ENCODE data around the gene POP4.

Gene POP4

DNA sequence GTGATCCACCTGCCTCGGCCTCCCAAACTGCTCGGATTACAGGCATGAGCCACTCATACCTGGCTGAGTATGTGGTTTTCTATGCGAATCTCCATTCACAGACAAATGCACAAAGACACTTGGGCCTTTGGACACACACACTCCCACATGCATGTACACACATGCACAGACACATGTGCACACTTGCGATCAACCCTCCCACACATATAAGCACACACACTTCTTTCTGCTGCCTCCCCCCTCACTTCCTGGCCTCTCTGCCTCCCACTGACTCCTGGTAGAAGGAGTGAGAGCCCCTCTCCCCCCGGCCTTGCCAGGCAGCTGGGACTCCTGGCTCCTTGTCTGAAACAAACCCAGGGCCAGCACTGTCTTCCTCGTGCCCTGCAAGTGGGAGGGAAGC is 29.9 kb downstream of the POP4 start:
- Histone ChIP-seq H3K27ac (ENCODE audit: low read length) (no peak overlapping the region), H3K79me2 (ENCODE audit: insufficient read depth, low read length) (no peaks in the 10 kb centered on the region), H3K36me3 (ENCODE audit: insufficient read depth, low read length) (no peaks in the 10 kb centered on the region), H3K4me1 (ENCODE audit: insufficient read depth, low read length) (no peaks in the 10 kb centered on the region), H3K9ac (ENCODE audit: low read depth, low read length) (no peak overlapping the region), H3K4me2 (ENCODE audit: insufficient read depth, low read length) (no peak overlapping the region), H3K9me3 (ENCODE audit: insufficient read depth, low read length, severe bottlenecking) (no peaks in the 10 kb centered on the region), H3K4me3 (ENCODE audit: low read depth in 1 of 2, low read length in 2 of 2) (no peak overlapping the region), H3K27me3 (ENCODE audit: insufficient read depth, low read length, poor library complexity) (no peaks in the 10 kb centered on the region), H4K20me1 (ENCODE audit: insufficient read depth, low read length) (no peaks in the 10 kb centered on the region), H2AFZ (ENCODE audit: low read depth, low read length) (no peak overlapping the region)
- TF ChIP-seq, protein P1, sequence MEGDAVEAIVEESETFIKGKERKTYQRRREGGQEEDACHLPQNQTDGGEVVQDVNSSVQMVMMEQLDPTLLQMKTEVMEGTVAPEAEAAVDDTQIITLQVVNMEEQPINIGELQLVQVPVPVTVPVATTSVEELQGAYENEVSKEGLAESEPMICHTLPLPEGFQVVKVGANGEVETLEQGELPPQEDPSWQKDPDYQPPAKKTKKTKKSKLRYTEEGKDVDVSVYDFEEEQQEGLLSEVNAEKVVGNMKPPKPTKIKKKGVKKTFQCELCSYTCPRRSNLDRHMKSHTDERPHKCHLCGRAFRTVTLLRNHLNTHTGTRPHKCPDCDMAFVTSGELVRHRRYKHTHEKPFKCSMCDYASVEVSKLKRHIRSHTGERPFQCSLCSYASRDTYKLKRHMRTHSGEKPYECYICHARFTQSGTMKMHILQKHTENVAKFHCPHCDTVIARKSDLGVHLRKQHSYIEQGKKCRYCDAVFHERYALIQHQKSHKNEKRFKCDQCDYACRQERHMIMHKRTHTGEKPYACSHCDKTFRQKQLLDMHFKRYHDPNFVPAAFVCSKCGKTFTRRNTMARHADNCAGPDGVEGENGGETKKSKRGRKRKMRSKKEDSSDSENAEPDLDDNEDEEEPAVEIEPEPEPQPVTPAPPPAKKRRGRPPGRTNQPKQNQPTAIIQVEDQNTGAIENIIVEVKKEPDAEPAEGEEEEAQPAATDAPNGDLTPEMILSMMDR (IDR thresholded peaks at IDR 0.05; ENCODE audit: borderline replicate concordance, extremely low read depth, low read length, poor library complexity, severe bottlenecking): no peak
- TF ChIP-seq EZH2 (IDR thresholded peaks at IDR 0.05; ENCODE audit: borderline replicate concordance, low read depth, low read length, severe bottlenecking): no peak
- DNase-seq: no peak
- ATAC-seq (ENCODE audit: insufficient read depth, low read depth): no peak

DNA sequence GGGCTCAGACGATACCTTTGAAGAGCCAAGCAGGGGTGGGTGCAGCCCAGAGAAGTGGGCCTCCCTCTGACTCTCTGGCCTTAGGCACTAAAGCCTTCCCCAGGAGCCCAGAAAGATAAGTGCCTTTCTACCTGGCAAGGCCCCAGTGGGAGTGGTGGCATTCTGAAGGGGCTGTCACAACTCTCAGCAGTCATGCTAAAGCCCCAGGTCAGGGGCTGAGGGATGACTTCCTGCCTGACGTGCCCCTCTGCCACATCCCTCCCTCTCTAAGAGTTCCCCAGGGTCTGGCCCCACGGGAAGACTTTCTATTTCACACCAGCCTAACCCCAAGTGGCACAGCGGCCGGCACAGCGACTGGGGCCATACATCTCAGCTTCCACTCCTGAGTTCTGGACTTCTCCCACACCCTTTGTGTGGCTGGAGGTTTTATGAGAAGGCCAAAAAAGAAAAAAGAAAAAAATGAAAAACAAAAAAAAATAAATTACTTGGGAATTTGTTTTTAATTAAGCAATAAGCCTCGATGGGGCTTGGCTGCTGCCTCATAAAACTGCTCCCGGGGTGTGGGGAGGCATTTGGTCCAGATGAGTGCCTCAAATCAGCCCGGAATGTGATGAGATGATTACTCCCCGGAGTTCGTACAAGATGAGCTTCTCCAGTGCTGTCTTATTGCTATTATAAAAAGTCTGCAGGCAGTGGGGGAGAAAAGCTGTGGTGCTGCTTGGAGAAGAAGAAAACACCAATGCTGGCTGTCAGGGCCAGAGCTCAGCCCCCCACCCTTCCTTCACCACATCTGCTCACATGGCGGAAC is 30.7 kb downstream of the POP4 start:
- H3K9me3 ChIP-seq (ENCODE audit: insufficient read depth, low read length, severe bottlenecking): no peaks in the 10 kb centered on the region
- DNase-seq: no peak
- H3K4me2 ChIP-seq (ENCODE audit: insufficient read depth, low read length): no peak overlapping the region

DNA sequence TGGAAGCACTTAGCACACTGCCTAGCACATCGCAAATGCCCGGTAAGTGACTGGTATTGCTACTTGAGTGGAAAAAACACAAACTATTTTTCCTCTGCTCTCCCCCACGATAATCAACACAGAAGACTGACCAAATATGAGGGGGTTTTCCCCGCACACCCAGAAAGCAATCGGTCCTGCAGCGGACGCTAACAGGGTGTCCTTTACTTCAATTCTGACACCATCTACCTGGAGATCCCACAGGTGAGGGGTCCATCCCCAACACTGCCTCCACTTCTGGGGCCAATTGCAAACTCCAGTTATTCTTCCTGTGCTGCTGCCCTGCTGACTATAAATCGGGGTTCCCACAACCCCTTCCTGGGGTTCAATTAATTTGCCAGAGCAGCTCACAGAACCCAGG is 33.0 kb downstream of the POP4 start:
- DNase-seq (no peak), ATAC-seq (ENCODE audit: insufficient read depth, low read depth) (no peak)
- no peak overlapping the region for H3K4me3 ChIP-seq (ENCODE audit: low read depth in 1 of 2, low read length in 2 of 2)
- no peaks in the 10 kb centered on the region for H3K79me2 ChIP-seq (ENCODE audit: insufficient read depth, low read length)
- H2AFZ ChIP-seq (ENCODE audit: low read depth, low read length): no peak overlapping the region
- H3K9ac ChIP-seq (ENCODE audit: low read depth, low read length): no peak overlapping the region
- no peaks in the 10 kb centered on the region for H3K36me3 ChIP-seq (ENCODE audit: insufficient read depth, low read length)
- no peak overlapping the region for H3K4me2 ChIP-seq (ENCODE audit: insufficient read depth, low read length)
- no peak overlapping the region for H3K27ac ChIP-seq (ENCODE audit: low read length)
- H3K9me3 ChIP-seq (ENCODE audit: insufficient read depth, low read length, severe bottlenecking): no peaks in the 10 kb centered on the region
- H3K4me1 ChIP-seq (ENCODE audit: insufficient read depth, low read length): no peaks in the 10 kb centered on the region
- H3K27me3 ChIP-seq (ENCODE audit: insufficient read depth, low read length, poor library complexity): no peaks in the 10 kb centered on the region
- H4K20me1 ChIP-seq (ENCODE audit: insufficient read depth, low read length): no peaks in the 10 kb centered on the region
- TF ChIP-seq, protein P1 (IDR thresholded peaks at IDR 0.05; ENCODE audit: borderline replicate concordance, extremely low read depth, low read length, poor library complexity, severe bottlenecking): no peak
- TF ChIP-seq EZH2 (IDR thresholded peaks at IDR 0.05; ENCODE audit: borderline replicate concordance, low read depth, low read length, severe bottlenecking): no peak

More for the DNA sequence above, 30.7 kb downstream of the POP4 start:
- Histone ChIP-seq H4K20me1 (ENCODE audit: insufficient read depth, low read length) (no peaks in the 10 kb centered on the region), H3K27ac (ENCODE audit: low read length) (no peak overlapping the region), H2AFZ (ENCODE audit: low read depth, low read length) (no peak overlapping the region), H3K9ac (ENCODE audit: low read depth, low read length) (no peak overlapping the region), H3K79me2 (ENCODE audit: insufficient read depth, low read length) (no peaks in the 10 kb centered on the region), H3K4me1 (ENCODE audit: insufficient read depth, low read length) (no peaks in the 10 kb centered on the region), H3K36me3 (ENCODE audit: insufficient read depth, low read length) (no peaks in the 10 kb centered on the region), H3K4me3 (ENCODE audit: low read depth in 1 of 2, low read length in 2 of 2) (no peak overlapping the region), H3K27me3 (ENCODE audit: insufficient read depth, low read length, poor library complexity) (no peaks in the 10 kb centered on the region)
- no peak for TF ChIP-seq EZH2 (IDR thresholded peaks at IDR 0.05; ENCODE audit: borderline replicate concordance, low read depth, low read length, severe bottlenecking)
- TF ChIP-seq, protein P1 (IDR thresholded peaks at IDR 0.05; ENCODE audit: borderline replicate concordance, extremely low read depth, low read length, poor library complexity, severe bottlenecking): no peak
- ATAC-seq (ENCODE audit: insufficient read depth, low read depth): 0 out of 3 replicates have a peak, but pooled peaks have one; percentile 44

Data from DND-41 (cell line).